GM20431 (cell line): ENCODE measurements around the gene NBPF11.
"Not testable (repeated sequence)": the region's sequence is repeated elsewhere in the genome, so short reads cannot be mapped to it uniquely, and the experiment has no call there.

Experiments
- in situ Hi-C: fragments of 300-500 bp; cut with MseI, MboI; formaldehyde crosslinking; loops from one replicate; pipeline ENCODE4 v1.15.0; 2020; ENCODE audit warnings: low sequenced_read_pairs; ENCODE audit not compliant: unreplicated experiment

NBPF11 gene

GRCh38 chr1:148151911-148152656 lies at the start of gene NBPF11:
TSS of gene NBPF11 (minus strand) at chr1:148152281. CDS start at chr1:148127003, 25,278 bp downstream.
- in situ Hi-C loops, result not testable (repeated sequence)

- in situ Hi-C loops, result not testable (repeated sequence)
Observed at GRCh38 chr1:148197396-148197795, 45.3 kb upstream of the NBPF11 start.

- in situ Hi-C loops, result not testable (repeated sequence)
Observed at GRCh38 chr1:148196949-148197348, 44.9 kb upstream of the NBPF11 start.

GRCh38 chr1:148195115-148195514 lies 43.0 kb upstream of the NBPF11 start:
- in situ Hi-C loops, result not testable (repeated sequence)

- in situ Hi-C loops, result not testable (repeated sequence)
Observed at GRCh38 chr1:148188768-148189167, 36.7 kb upstream of the NBPF11 start.

- in situ Hi-C loops, result not testable (repeated sequence)
Observed at GRCh38 chr1:148178682-148179081, 26.6 kb upstream of the NBPF11 start.

GRCh38 chr1:148175414-148175813 lies 23.3 kb upstream of the NBPF11 start:
- in situ Hi-C loops, result not testable (repeated sequence)

GRCh38 chr1:148171995-148172394 lies 19.9 kb upstream of the NBPF11 start:
- in situ Hi-C loops, result not testable (repeated sequence)

GRCh38 chr1:148166558-148167492 lies 14.7 kb upstream of the NBPF11 start:
- in situ Hi-C loops, result no loop called here

GRCh38 chr1:148162363-148162762 lies 10.3 kb upstream of the NBPF11 start:
- in situ Hi-C loops, result no loop called here

- in situ Hi-C loops, result no loop called here
Observed at GRCh38 chr1:148161053-148161901, 9.2 kb upstream of the NBPF11 start.

GRCh38 chr1:148160343-148161052 lies 8.4 kb upstream of the NBPF11 start:
- in situ Hi-C loops, result no loop called here

GRCh38 chr1:148160048-148160342 lies 7.9 kb upstream of the NBPF11 start:
- in situ Hi-C loops, result no loop called here

GRCh38 chr1:148158341-148159003 lies 6.4 kb upstream of the NBPF11 start:
- in situ Hi-C loops, result no loop called here

GRCh38 chr1:148157803-148158202 lies 5.7 kb upstream of the NBPF11 start:
- in situ Hi-C loops, result not testable (repeated sequence)

- in situ Hi-C loops, result not testable (repeated sequence)
Observed at GRCh38 chr1:148155494-148156275, 3.6 kb upstream of the NBPF11 start.

- in situ Hi-C loops, result not testable (repeated sequence)
Observed at GRCh38 chr1:148152795-148153194, 714 bp upstream of the NBPF11 start.

- in situ Hi-C loops, result not testable (repeated sequence)
Observed at GRCh38 chr1:148151371-148151819, 686 bp downstream of the NBPF11 start.
